HG03378 (cell line): ENCODE results near the gene GAS6.
"Not testable (repeated sequence)": the region's sequence is repeated elsewhere in the genome, so short reads cannot be mapped to it uniquely, and the experiment has no call there.

ENCODE experiments used
- ATAC-seq: cut with Tn5 transposase; IDR thresholded peaks from one replicate; pipeline ENCODE4 v1.9.1; 2021; ENCODE audit warnings: mild to moderate bottlenecking, moderate library complexity; ENCODE audit not compliant: unreplicated experiment

GAS6 gene

GRCh38 chr13:113826446-113826845 lies 37.4 kb downstream of the GAS6 start:
- ATAC-seq = not testable (repeated sequence)

- no peak for ATAC-seq
Observed at GRCh38 chr13:113825841-113826240, 38.0 kb downstream of the GAS6 start.

GRCh38 chr13:113823771-113824170 lies 40.1 kb downstream of the GAS6 start:
- no peak for ATAC-seq

- no peak for ATAC-seq
Observed at GRCh38 chr13:113822956-113823744, 40.7 kb downstream of the GAS6 start.

- no peak for ATAC-seq
Observed at GRCh38 chr13:113822266-113822665, 41.6 kb downstream of the GAS6 start.

- ATAC-seq = no peak
Observed at GRCh38 chr13:113821847-113822246, 42.0 kb downstream of the GAS6 start.

GRCh38 chr13:113820813-113821651 lies 42.8 kb downstream of the GAS6 start:
- ATAC-seq = no peak

- ATAC-seq = no peak
Observed at GRCh38 chr13:113819731-113820715, 43.9 kb downstream of the GAS6 start.

GRCh38 chr13:113819341-113819730 lies 44.5 kb downstream of the GAS6 start:
- no peak for ATAC-seq

GRCh38 chr13:113818700-113819295 lies 45.1 kb downstream of the GAS6 start:
- no peak for ATAC-seq

- no peak for ATAC-seq
Observed at GRCh38 chr13:113817860-113818691, 45.8 kb downstream of the GAS6 start.

- ATAC-seq = no peak
Observed at GRCh38 chr13:113816946-113817859, 46.7 kb downstream of the GAS6 start.

- no peak for ATAC-seq
Observed at GRCh38 chr13:113816254-113816929, 47.5 kb downstream of the GAS6 start.

- ATAC-seq = no peak
Observed at GRCh38 chr13:113815151-113816058, 48.5 kb downstream of the GAS6 start.

GRCh38 chr13:113814435-113814821 lies 49.4 kb downstream of the GAS6 start:
- no peak for ATAC-seq

- ATAC-seq = no peak
Observed at GRCh38 chr13:113813749-113814434, 50.0 kb downstream of the GAS6 start.
